K562 (cell line): ENCODE results near the gene DMXL1. TPM values are rescaled to one million over a fixed set of nuclear protein-coding genes. Genes with fewer than 3 reads are reported as not detected.

ENCODE experiments used
- CBX3 ChIP-seq, 2 experiments: IDR thresholded peaks; 1 replicate in 1 of 2; 2 replicates in 1 of 2; pipeline ENCODE4 v1.6.1; 2012; ENCODE audit warnings: inconsistent platforms in 2 of 2, low read length in 2 of 2, borderline replicate concordance in 1 of 2, control low read depth in 1 of 2
- CCNT2 ChIP-seq: IDR thresholded peaks from 2 replicates; pipeline ENCODE4 v1.6.1; 2011; ENCODE audit warnings: borderline replicate concordance, low read depth, mild to moderate bottlenecking, moderate library complexity, mixed read lengths, low read length; ENCODE audit not compliant: insufficient read length; ENCODE audit errors: extremely low read depth
- ESRRA ChIP-seq: fragments of 450-650 bp; IDR thresholded peaks from 2 replicates; pipeline ENCODE4 v1.6.1; 2014; ENCODE audit warnings: low read depth, mild to moderate bottlenecking, moderate library complexity, borderline replicate concordance
- GABPB1 ChIP-seq: sonication (generic); formaldehyde crosslinking; IDR thresholded peaks from 2 replicates; pipeline ENCODE4 v1.8.0; 2022; ENCODE audit warnings: mild to moderate bottlenecking, missing genetic modification reagents
- GTF2A2 ChIP-seq: IDR thresholded peaks from 2 replicates; pipeline ENCODE4 v1.6.1; 2016; ENCODE audit warnings: mild to moderate bottlenecking, missing genetic modification characterization, missing compliant biosample characterization
- HDAC2 ChIP-seq: fragments of 450-650 bp; IDR thresholded peaks from 2 replicates; pipeline ENCODE4 v1.6.1; 2016; ENCODE audit warnings: mild to moderate bottlenecking
- HEY1 ChIP-seq: fragments of 250-450 bp; sonication (Bioruptor Pico); IDR thresholded peaks from 2 replicates; pipeline ENCODE4 v1.5.0; 2020; ENCODE audit warnings: mild to moderate bottlenecking, moderate library complexity, borderline replicate concordance
- HNRNPK ChIP-seq: fragments of 200-400 bp; formaldehyde crosslinking; IDR thresholded peaks from one replicate; pipeline ENCODE4 v1.6.1; 2018; ENCODE audit warnings: mild to moderate bottlenecking, low read depth, low read length; ENCODE audit not compliant: poor library complexity, severe bottlenecking
- KLF6 ChIP-seq: fragments of 250-450 bp; sonication (Bioruptor Pico); IDR thresholded peaks from 2 replicates; pipeline ENCODE4 v1.4.0; 2020; ENCODE audit warnings: mild to moderate bottlenecking, moderate library complexity, borderline replicate concordance
- LARP7 ChIP-seq: fragments of 450-650 bp; IDR thresholded peaks from 2 replicates; pipeline ENCODE4 v1.6.1; 2016
- NCOA2 ChIP-seq, 2 experiments: fragments of 450-650 bp; IDR thresholded peaks; 2 replicates each; pipeline ENCODE4 v1.6.1; 2018; ENCODE audit warnings: mild to moderate bottlenecking in 2 of 2, moderate library complexity in 1 of 2; ENCODE audit not compliant: partially characterized antibody in 2 of 2
- NFRKB ChIP-seq: fragments of 450-650 bp; IDR thresholded peaks from 2 replicates; pipeline ENCODE4 v1.6.1; 2016; ENCODE audit warnings: low read depth
- PHF20 ChIP-seq: fragments of 450-650 bp; IDR thresholded peaks from 2 replicates; pipeline ENCODE4 v1.6.1; 2018; ENCODE audit not compliant: partially characterized antibody
- TBP ChIP-seq: optimal IDR thresholded peaks from 2 replicates; pipeline ENCODE3; 2011; ENCODE audit warnings: low read depth, low read length, improper control_type of control experiment
- WHSC1 ChIP-seq: IDR thresholded peaks from one replicate; pipeline ENCODE4 v1.6.1; 2012; ENCODE audit warnings: low read length, control low read depth, inconsistent platforms
- YBX1 ChIP-seq: fragments of 450-650 bp; IDR thresholded peaks from 2 replicates; pipeline ENCODE4 v1.7.1; 2016; ENCODE audit warnings: mild to moderate bottlenecking
- ZNF444 ChIP-seq: fragments of 250-450 bp; sonication (Bioruptor Pico); IDR thresholded peaks from 2 replicates; pipeline ENCODE4 v1.4.0; 2020; ENCODE audit warnings: mild to moderate bottlenecking, moderate library complexity
- ZNF76 ChIP-seq: fragments of 250-450 bp; sonication (Bioruptor Pico); IDR thresholded peaks from 2 replicates; pipeline ENCODE4 v1.4.0; 2020; ENCODE audit warnings: mild to moderate bottlenecking, moderate library complexity, borderline replicate concordance
- polyA plus RNA-seq, 8 experiments: library from polyadenylated mRNA; depleted of rRNA in 4 of 8; stranded (reverse) in 5 of 8; unstranded in 3 of 8; fragments of >200 nt; fragmentation: Nextera tagmentation in 2 of 8; fragmentation: Illumina TruSeq in 1 of 8; extraction: Ambion mirVana in 2 of 8; extraction: Trizol in 1 of 8; gene quantifications; 2 replicates each; pipeline versions ENCODE4 v1.2.1 to v1.2.3, GENCODE V29; 2011 to 2014; ENCODE audit warnings: inconsistent platforms in 1 of 8, missing spikeins in 1 of 8
- total RNA-seq, 7 experiments: library from RNA; depleted of rRNA in 6 of 7; stranded (reverse); fragments of >200 nt in 6 of 7; fragmentation: Illumina TruSeq in 2 of 7; extraction: Trizol in 2 of 7; gene quantifications; 2 replicates each; pipeline versions ENCODE4 v1.2.1 to v1.2.3, GENCODE V29; 2011 to 2021; ENCODE audit warnings: low replicate concordance in 1 of 7
- TF ChIP-seq, protein P1 (sequence below): fragments of 250-450 bp; sonication (Bioruptor Pico); IDR thresholded peaks from 2 replicates; pipeline ENCODE4 v1.8.0; 2022; ENCODE audit warnings: moderate library complexity, mild to moderate bottlenecking, inconsistent platforms
- TF ChIP-seq, protein P2 (sequence below): sonication (generic); formaldehyde crosslinking; IDR thresholded peaks from 2 replicates; pipeline ENCODE4 v1.8.1; 2022; ENCODE audit warnings: missing genetic modification reagents
- TF ChIP-seq, protein P3 (sequence below), 3 experiments: fragments of 200-800 bp in 1 of 3; fragments of 250-450 bp in 1 of 3; fragments of 450-650 bp in 1 of 3; sonication (Bioruptor Pico) in 1 of 3; sonication (Bioruptor generic) in 1 of 3; formaldehyde crosslinking in 1 of 3; IDR thresholded peaks; 2 replicates each; pipeline versions ENCODE4 v1.6.1 to v1.8.0; 2016 to 2022; ENCODE audit warnings: mild to moderate bottlenecking in 2 of 3, missing genetic modification characterization in 2 of 3, missing compliant biosample characterization in 1 of 3, moderate library complexity in 1 of 3

DMXL1 gene
- total and polyA plus RNA-seq, 9 of the 15 experiments (the other 6 are each of a cell fraction or from before 2014, with no cell fraction given): 8.3 to 40.3 (median 30.6) TPM

DNA sequence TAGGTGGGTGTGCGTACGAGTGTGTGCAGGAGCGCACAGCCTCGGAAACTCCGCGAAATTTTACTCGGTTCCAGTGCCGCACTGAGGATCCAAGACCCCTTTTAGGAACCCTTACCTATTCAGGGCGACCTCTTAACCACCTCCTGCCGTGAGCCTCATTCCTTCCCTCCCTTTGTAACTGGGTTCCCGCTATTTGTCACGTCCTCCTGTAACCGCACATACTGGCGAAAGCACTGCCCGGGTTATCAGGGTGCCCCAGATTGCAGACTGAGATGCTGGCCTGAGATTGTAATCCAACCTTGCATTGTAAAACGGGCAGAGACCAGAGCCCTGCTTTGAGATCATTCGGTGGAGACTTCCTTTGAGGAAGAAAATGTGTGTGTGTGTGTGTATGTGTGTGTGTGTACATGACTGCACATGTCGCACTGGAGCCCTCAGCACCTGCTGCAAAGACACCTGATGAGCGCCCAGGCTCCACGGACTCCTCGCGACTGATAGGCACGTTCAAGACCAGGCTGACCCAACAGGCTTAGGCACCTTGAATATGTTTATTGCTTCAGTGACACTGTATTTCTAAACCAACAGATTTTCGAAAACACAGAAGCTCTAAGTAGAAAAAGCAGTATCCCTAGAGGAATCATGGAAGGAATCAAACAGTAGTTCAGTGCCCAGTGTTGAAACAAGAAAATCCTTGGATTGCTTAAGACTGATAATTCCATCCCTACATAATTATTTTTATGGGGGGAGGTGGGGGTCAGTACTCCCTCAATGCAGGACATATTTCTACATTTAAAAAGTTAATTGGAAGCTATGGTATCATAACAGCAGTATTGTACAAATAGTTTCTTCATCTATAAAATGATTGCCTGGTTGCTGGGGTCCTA, 198.4 kb downstream of the DMXL1 start (continued):
- TF ChIP-seq CCNT2 (no peak), HDAC2 (peak; percentile 71; the same call in 1 of the 2 replicates), GABPB1 (no peak; the same call in 1 of the 2 replicates), NCOA2 (IDR thresholded peaks at IDR 0.05; ENCODE audit: partially characterized antibody in 2 of 2) (no peak), ZNF444 (CRISPR knock-in tag) (no peak), HEY1 (no peak), ESRRA (peak; percentile 67; the same call in 1 of the 2 replicates), GTF2A2 (tag) (no peak), ZNF76 (CRISPR knock-in tag) (no peak), WHSC1 (no peak), KLF6 (no peak), YBX1 (no peak), CBX3 (IDR thresholded peaks at IDR 0.05; ENCODE audit: borderline replicate concordance in 1 of 2, low read length in 2 of 2) (no peak), HNRNPK (no peak), NFRKB (no peak), LARP7 (no peak), TBP (no peak), PHF20 (no peak)
- TF ChIP-seq, protein P1, sequence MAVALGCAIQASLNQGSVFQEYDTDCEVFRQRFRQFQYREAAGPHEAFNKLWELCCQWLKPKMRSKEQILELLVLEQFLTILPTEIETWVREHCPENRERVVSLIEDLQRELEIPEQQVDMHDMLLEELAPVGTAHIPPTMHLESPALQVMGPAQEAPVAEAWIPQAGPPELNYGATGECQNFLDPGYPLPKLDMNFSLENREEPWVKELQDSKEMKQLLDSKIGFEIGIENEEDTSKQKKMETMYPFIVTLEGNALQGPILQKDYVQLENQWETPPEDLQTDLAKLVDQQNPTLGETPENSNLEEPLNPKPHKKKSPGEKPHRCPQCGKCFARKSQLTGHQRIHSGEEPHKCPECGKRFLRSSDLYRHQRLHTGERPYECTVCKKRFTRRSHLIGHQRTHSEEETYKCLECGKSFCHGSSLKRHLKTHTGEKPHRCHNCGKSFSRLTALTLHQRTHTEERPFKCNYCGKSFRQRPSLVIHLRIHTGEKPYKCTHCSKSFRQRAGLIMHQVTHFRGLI: no peak
- TF ChIP-seq, protein P2, sequence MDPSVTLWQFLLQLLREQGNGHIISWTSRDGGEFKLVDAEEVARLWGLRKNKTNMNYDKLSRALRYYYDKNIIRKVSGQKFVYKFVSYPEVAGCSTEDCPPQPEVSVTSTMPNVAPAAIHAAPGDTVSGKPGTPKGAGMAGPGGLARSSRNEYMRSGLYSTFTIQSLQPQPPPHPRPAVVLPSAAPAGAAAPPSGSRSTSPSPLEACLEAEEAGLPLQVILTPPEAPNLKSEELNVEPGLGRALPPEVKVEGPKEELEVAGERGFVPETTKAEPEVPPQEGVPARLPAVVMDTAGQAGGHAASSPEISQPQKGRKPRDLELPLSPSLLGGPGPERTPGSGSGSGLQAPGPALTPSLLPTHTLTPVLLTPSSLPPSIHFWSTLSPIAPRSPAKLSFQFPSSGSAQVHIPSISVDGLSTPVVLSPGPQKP: no peak
- TF ChIP-seq, protein P3, sequence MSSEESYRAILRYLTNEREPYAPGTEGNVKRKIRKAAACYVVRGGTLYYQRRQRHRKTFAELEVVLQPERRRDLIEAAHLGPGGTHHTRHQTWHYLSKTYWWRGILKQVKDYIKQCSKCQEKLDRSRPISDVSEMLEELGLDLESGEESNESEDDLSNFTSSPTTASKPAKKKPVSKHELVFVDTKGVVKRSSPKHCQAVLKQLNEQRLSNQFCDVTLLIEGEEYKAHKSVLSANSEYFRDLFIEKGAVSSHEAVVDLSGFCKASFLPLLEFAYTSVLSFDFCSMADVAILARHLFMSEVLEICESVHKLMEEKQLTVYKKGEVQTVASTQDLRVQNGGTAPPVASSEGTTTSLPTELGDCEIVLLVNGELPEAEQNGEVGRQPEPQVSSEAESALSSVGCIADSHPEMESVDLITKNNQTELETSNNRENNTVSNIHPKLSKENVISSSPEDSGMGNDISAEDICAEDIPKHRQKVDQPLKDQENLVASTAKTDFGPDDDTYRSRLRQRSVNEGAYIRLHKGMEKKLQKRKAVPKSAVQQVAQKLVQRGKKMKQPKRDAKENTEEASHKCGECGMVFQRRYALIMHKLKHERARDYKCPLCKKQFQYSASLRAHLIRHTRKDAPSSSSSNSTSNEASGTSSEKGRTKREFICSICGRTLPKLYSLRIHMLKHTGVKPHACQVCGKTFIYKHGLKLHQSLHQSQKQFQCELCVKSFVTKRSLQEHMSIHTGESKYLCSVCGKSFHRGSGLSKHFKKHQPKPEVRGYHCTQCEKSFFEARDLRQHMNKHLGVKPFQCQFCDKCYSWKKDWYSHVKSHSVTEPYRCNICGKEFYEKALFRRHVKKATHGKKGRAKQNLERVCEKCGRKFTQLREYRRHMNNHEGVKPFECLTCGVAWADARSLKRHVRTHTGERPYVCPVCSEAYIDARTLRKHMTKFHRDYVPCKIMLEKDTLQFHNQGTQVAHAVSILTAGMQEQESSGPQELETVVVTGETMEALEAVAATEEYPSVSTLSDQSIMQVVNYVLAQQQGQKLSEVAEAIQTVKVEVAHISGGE (CRISPR knock-in tag; IDR thresholded peaks at IDR 0.05): no peak
